ENCODE results near the gene ITPR2.
"Not testable (repeated sequence)": the region's sequence is repeated elsewhere in the genome, so short reads cannot be mapped to it uniquely, and the experiment has no call there.

Gene ITPR2

GRCh38 chr12:26661399-26661798 is 171.6 kb downstream of the ITPR2 start:
- no peak for DNase-seq (ENCODE audit: low spot score)

DNA sequence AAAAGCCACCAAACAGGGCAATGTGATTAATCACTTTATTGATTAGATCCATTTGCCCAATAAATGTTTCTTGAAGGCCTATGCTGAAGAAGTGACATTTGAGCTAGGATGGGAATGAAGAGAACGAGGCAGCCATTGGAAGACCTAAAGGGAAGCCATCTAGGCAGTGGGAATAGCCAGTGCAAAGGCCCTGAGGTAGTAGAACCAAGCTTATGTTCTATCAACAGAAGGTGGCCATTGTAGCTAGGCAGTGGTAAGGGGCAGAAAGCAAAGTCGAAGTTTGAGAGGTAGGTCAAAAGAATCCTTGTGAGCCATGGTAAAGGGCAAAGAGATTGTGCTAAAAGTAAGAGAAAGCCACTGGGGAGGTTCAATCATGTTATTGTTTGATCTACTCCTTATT is 173.1 kb downstream of the ITPR2 start:
- DNase-seq (ENCODE audit: low spot score) = no peak

DNA sequence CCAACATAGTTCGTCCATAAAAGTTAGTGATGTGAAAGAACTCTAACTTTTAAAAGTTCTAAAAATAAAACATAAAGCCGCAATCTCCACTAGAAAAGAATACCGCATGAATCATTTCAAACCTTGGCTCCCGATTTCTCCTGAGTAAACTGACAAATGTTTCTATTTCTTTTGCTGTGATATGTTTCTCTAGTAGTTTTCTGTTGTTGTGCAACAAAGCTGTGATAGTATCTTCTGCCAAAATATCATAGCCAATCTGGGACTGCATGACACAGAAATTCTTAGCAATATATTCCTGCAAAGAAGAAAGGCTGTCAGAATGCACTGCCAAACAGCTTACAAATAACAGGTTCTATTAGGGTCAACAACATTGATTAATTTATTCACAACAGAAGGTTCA is 174.0 kb downstream of the ITPR2 start:
- DNase-seq (ENCODE audit: low spot score) = peak; percentile 14

DNA sequence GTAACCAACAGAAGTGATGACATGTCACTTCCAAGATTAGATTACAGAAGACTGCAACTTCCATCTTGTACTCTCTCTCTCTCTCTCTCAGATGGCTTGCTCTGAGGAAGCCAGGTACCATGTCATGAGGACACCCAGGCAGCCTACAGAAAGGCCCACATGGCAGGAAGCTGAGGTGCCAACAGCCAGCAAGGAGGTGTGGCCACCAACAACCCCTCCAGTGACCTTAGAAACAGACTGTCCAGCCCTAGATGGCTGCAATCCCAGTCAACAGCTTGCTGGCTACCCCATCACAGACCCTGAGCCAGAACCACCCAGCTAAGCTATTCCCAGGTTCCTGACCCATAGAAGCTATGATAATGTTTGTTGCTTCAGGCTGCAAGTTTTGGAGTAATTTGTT is 178.4 kb downstream of the ITPR2 start:
- no peak for DNase-seq (ENCODE audit: low spot score)

GRCh38 chr12:26651566-26652188 is 181.3 kb downstream of the ITPR2 start:
- DNase-seq (ENCODE audit: low spot score) = peak; percentile 75

DNA sequence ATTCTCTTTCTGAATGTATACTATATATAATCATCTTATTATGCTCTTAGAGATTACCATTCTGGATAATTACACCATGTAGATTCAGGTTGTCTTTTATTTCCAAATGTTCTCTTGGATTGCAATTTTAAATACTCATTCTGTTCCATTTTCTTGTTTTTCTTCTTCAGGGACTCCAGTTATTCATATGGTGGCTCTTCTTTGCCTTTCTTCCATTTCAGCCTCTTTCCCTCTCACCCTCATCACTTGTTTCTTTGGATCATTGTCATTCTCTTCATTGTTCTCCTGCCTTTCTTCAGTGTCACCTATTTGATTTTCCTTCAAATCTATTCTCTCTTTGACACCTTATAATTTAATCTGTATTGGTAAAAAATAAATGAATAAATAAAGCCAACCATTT is 182.0 kb downstream of the ITPR2 start:
- no peak for DNase-seq (ENCODE audit: low spot score)

- no peak for DNase-seq (ENCODE audit: low spot score)
Measured at GRCh38 chr12:26648999-26649398, 184.0 kb downstream of the ITPR2 start.

DNA sequence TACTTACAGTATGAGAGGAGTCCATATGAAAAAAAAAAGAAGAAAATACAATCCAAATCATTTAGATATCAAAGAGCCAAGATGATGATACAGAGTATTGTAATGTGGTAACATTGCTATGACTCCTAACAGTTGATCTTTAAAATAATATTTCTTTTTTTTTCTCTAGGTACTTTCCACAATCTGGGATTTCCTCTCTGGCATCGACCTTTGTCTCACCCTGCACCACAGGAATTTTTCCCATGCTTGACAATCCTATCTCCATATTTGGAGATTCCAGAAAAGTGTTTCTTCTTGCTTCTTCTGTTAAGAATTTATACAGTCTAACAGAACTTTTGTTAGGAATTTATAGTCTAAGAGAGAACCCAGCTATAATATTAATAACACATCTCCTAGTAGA is 184.4 kb downstream of the ITPR2 start:
- no peak for DNase-seq (ENCODE audit: low spot score)

DNA sequence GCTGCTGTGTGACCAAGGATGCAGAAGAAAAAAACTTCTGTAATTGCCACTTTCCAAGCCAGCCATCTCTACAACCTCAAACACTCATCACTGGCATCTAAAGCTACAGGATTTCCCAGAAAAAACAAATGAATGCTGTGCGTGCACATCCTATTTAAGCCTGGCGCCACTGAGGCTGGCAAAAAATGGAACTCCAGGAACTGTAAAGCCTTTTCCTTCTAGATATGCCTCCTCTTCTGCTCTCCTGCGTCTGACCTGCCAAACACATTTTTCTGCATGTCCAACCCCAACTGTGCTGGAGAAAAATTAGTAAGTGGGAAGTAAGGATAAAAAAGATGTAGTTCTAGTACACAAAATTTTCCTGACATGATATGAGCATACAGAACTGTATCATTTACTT is 184.9 kb downstream of the ITPR2 start:
- no peak for DNase-seq (ENCODE audit: low spot score)

- DNase-seq (ENCODE audit: low spot score) = no peak
Measured at GRCh38 chr12:26647088-26647487, 185.9 kb downstream of the ITPR2 start.

- DNase-seq (ENCODE audit: low spot score) = no peak
Measured at GRCh38 chr12:26646571-26646970, 186.4 kb downstream of the ITPR2 start.

- DNase-seq (ENCODE audit: low spot score) = not testable (repeated sequence)
Measured at GRCh38 chr12:26644376-26644775, 188.6 kb downstream of the ITPR2 start.

DNA sequence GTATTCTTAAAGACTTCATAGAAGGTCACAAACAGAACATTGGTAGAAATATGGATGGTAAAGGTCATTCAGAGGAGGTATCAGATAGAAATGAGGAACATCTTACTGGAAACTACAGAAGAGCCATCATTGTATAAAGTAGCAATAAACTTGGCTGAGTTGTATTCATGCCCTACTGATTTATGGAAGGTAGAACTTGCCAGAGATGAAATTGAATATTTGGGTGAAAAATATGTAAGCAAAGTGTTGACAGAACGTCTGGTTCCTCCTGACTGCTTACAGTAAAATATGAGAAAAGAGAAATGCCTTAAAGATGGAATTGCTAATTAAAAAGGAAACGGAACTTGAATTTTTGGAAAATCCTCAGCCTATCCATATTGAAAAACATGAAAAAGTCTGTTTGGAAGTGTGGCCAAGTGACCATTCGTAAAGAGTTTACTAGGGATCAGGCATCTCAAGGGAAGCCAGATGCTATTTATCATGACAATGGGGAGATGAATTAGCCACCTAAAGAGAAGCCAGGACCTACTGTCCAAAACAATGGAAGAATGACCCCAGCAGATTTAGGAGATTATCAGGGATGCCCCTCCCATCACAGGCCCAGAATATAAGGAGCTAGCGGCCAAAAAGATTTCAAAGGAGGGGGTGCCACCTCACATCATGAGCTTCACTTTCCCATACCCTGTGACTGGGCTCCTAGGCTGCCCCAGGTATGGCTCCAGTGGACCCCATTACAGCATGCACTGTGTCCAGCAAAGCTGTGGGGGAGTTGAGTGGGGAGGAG is 189.3 kb downstream of the ITPR2 start:
- no peak for DNase-seq (ENCODE audit: low spot score)

- DNase-seq (ENCODE audit: low spot score) = no peak
Measured at GRCh38 chr12:26642361-26642760, 190.6 kb downstream of the ITPR2 start.

DNA sequence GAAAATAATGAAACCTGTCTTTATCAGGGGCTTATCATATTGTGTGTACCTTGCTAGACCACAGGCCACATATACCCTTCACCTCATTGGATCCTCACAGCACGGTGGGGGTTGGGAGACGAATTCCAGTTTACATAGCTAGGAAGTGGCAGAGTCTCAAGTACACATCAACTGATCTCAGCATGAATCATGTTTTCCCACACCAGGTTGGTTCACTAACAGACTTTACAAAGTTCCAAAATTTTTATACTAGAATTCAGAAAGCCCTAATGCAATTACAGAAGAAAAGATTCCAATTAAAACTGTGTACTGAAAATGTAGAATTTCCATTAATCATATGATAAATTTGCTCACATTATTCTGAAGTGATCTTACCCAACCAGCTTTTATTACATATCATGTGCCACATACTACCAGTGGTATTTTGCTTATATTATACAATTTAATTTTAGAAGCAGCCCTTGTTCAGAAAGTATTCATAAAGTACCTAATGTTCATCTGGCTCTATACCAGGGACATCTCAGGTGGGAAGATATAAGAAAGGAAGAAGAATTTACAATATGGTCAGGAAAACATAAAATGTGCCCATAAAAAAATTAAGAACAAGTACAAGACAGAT is 196.2 kb downstream of the ITPR2 start:
- no peak for DNase-seq (ENCODE audit: low spot score)

DNA sequence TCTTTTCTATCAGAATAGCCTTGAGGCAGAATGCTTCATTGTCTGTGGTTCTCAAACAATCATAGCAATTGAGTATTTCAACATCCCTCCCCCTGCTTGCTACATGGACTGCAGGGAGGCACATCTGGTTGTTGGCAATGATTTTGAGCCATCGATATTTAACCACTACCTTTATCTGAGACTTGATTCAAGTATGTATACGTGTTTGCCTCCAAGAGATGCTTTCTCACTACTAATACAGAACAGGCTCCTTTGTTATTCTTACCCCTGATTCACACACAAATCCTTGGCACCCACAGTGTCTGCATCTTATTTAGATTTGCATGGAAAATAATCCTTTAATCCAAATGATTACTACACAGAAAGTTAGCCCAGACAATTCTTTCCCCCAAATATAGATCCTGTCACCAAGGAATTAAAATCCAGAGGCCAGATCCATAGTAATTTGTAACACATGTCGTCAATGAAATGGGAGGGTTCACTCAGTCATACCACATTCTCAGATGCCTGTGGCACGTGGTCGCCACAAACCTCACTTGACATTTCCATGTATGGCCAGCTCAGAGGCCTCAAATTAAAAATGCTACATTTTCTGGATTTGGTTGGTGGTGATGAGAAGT is 199.3 kb downstream of the ITPR2 start:
- DNase-seq (ENCODE audit: low spot score) = peak; percentile 80

GRCh38 chr12:26632756-26633155 is 200.2 kb downstream of the ITPR2 start:
- DNase-seq (ENCODE audit: low spot score) = no peak

DNA sequence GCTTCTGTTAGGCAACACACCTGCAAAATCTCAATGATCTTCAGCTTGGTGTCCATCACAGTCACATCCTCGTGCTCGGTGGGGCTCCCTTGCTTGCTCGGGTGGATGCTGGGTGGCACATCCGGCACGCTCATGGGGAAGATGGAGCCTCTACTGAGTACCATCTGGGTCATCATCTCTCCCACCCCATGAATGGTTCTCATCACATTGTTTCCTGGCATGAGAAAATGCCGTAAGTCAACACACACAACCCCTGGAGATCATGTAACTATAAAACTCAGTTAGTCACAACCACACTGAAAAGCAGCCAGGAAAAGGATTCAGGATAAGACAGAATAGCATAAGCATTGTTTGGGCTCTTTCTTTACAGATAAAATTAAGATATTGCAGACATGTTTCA is 201.1 kb downstream of the ITPR2 start:
- no peak for DNase-seq (ENCODE audit: low spot score)

GRCh38 chr12:26630546-26631027 is 202.4 kb downstream of the ITPR2 start:
- peak; percentile 36 for DNase-seq (ENCODE audit: low spot score)

GRCh38 chr12:26629864-26630263 is 203.1 kb downstream of the ITPR2 start:
- DNase-seq (ENCODE audit: low spot score) = peak; percentile 60

DNA sequence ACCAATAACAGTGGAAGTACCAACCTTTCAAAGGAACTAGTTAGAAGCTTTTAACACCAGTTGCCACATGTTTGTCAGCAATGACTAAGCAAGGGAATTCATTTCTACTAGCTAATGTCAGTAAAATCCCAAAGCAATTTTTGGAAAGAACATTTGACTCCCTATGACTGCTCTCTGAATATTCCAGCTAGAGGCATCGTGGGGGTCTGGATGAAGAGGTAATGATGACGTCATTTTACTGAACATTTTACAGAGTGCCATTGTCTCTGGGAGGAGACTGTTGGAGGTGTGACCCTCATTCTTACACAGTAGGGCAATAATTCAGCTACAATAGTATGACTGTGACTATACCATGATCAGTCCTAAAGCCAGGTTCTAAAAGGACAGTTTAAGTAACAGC is 204.8 kb downstream of the ITPR2 start:
- DNase-seq (ENCODE audit: low spot score) = no peak

DNA sequence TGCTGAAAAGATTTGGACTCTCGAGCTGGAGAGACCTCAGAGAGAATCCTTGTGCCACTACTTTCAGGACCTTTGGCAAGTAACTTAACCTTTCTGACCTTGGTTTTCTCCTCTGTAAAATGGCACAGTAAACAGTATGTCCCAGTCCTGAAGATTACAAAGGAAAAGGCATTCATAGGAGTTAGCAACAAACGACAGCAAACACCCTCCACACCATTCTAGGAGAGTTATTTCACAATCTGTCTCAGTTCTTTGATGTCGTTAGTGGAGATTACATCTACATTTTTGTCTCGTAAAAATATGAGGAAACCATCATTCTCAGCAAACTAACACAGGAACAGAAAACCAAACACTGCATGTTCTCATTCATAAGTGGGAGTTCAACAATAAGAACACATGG is 205.7 kb downstream of the ITPR2 start:
- no peak for DNase-seq (ENCODE audit: low spot score)

DNA sequence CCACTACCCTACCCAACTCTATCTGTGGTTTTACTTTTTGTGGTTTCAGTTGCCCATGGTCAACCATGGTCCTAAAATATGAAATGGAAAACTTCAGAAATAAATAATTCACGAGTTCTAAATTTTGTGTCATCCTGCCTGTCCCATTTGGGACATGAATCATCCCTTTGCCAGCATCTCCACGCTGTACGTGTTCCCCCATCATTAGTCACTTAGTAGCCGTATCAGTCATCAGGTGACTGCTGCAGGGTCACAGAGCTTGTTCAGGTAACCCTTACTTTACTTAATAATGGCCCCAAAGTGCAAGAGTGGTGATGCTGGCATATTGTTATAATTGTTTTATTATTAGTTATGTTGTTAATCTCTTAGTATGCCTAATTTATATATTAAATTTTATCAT is 209.9 kb downstream of the ITPR2 start:
- DNase-seq (ENCODE audit: low spot score) = no peak

Data from Ammon's horn (tissue), 1 donor.